Neutrophil (primary cell): ENCODE measurements around the gene MLF2.

Experiments used
- H3K27ac ChIP-seq: fragments of 200-600 bp; sonication (generic); 2 replicates; pipeline ENCODE4 v1.5.1; 2016; ENCODE audit warnings: mild to moderate bottlenecking, moderate library complexity
- H3K27me3 ChIP-seq: fragments of 200-600 bp; sonication (generic); 2 replicates; pipeline ENCODE4 v1.6.0; 2016; ENCODE audit warnings: mild to moderate bottlenecking
- H3K36me3 ChIP-seq: fragments of 200-600 bp; sonication (generic); 2 replicates; pipeline ENCODE4 v1.5.1; 2017
- H3K4me1 ChIP-seq, 2 experiments: fragments of 200-600 bp in 1 of 2; sonication (generic) in 1 of 2; 1 replicate in 1 of 2; 2 replicates in 1 of 2; pipeline versions ENCODE4 v1.5.1 to v1.6.1; 2013 to 2016; ENCODE audit warnings: low read depth in 1 of 2, low read length in 1 of 2, mild to moderate bottlenecking in 1 of 2, moderate library complexity in 1 of 2; ENCODE audit not compliant: control insufficient read depth in 1 of 2, insufficient read depth in 1 of 2
- H3K4me3 ChIP-seq, 2 experiments: fragments of 200-600 bp in 1 of 2; sonication (generic) in 1 of 2; 1 replicate in 1 of 2; 2 replicates in 1 of 2; pipeline ENCODE4 v1.5.1; 2013 to 2016; ENCODE audit warnings: low read depth in 1 of 2, low read length in 1 of 2, mild to moderate bottlenecking in 1 of 2, moderate library complexity in 1 of 2
- H3K9me3 ChIP-seq: fragments of 200-600 bp; sonication (generic); 2 replicates; pipeline ENCODE4 v1.5.1; 2016
- TF ChIP-seq, protein P1 (sequence below): fragments of 200-600 bp; sonication (generic); IDR thresholded peaks from 2 replicates; pipeline ENCODE4 v1.5.1; 2016; ENCODE audit warnings: antibody characterized with exemption

MLF2 gene

DNA sequence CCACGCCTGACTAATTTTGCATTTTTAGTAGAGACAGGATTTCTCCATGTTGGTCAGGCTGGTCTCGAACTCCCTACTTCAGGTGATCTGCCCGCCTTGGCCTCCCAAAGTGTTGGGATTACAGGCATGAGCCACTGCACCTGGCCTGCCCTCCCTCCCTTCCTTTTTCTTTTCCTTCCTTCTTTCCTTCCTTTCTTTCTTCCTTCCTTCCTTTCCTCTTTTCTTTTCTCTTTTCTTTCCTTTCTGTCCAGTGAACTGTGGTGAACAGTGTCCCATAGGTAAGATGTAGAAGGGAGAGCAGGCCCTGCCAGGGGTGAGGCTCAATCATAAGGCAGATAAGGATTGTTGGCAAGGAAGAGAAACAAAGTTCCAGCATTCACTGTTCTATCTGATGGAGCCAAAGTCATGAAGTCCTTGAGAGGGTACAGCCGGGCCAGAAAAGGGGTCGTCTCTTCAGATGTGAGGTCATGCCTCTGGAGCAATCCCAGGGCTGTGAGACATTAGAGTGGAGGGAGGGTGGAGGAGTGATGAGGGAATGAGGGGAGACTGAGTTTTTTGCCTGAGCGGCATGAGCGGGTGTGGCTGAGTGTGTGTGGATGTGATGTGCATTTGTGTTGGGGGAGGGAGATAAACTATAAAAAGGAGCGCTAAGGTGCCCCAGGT, 4.2 kb upstream of the MLF2 start:
- Histone ChIP-seq H3K4me3 (no peak overlapping the region), H3K27me3 (peaks cover 11% of the 10 kb centered on the region), H3K36me3 (no peaks in the 10 kb centered on the region), H3K4me1 (peaks cover 7 to 9% of the 10 kb centered on the region in 2 experiments), H3K9me3 (no peaks in the 10 kb centered on the region), H3K27ac (no peak overlapping the region)
- TF ChIP-seq, protein P1, sequence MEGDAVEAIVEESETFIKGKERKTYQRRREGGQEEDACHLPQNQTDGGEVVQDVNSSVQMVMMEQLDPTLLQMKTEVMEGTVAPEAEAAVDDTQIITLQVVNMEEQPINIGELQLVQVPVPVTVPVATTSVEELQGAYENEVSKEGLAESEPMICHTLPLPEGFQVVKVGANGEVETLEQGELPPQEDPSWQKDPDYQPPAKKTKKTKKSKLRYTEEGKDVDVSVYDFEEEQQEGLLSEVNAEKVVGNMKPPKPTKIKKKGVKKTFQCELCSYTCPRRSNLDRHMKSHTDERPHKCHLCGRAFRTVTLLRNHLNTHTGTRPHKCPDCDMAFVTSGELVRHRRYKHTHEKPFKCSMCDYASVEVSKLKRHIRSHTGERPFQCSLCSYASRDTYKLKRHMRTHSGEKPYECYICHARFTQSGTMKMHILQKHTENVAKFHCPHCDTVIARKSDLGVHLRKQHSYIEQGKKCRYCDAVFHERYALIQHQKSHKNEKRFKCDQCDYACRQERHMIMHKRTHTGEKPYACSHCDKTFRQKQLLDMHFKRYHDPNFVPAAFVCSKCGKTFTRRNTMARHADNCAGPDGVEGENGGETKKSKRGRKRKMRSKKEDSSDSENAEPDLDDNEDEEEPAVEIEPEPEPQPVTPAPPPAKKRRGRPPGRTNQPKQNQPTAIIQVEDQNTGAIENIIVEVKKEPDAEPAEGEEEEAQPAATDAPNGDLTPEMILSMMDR: no peak

DNA sequence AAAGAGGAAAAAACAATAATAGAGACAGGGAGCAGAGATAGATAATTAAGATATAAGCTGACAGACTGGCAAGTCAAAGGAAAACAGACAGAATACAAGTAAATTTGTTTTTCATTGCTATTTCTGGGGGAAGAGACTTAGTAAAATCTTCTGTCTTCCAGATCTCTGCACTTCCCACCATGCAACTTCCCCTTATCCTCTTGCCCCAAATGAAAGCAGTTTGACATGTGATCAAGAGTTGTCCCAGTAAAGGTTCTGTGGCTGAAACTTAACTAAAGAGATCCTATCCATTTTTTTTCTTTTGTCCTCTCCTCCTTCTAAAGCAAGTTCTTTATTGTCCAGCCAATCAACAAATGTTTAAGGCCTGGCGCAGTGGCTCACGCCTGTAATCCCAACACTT, 1.5 kb upstream of the MLF2 start:
- H3K27ac ChIP-seq: no peak overlapping the region
- peaks cover 24% of the 10 kb centered on the region in 2 experiments for H3K4me1 ChIP-seq
- no peaks in the 10 kb centered on the region for H3K27me3 ChIP-seq
- peaks cover 27% of the 10 kb centered on the region for H3K36me3 ChIP-seq
- no peak overlapping the region for H3K4me3 ChIP-seq
- TF ChIP-seq, protein P1: no peak
- H3K9me3 ChIP-seq: no peaks in the 10 kb centered on the region

DNA sequence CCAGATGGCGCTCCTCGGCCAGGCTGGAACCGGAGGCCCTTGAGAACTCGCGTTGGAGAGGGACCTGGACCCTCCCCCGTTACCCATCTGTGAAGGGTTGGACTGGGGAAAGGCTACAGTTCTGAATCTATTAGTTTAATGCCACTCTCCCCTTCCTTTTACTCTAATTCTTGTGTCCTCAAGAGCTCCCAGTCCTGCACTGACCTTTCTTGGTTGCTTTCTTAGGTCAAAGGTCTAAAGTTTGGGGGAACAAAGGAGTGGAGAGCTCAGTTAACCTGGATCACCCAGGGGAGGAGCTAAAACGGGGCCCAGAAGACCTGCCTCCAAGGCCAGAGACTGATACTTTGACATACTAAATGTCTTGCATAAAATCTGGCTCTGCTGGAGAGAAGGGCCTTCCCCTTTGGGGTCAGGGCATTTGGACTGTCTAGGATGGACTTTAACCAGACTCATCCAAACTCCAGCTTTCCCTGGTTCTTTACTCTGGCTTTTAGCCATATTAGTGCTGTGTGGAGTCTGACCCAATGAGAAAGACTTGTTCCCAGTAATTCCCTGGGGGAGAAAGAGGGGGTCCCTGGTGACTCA, 923 bp upstream of the MLF2 start:
- Histone ChIP-seq H3K27me3 (no peaks in the 10 kb centered on the region), H3K36me3 (peaks cover 32% of the 10 kb centered on the region), H3K4me3 (peak overlapping the region; percentile 83 to 86), H3K27ac (peak overlapping the region; percentile 97), H3K4me1 (peaks cover 24% of the 10 kb centered on the region in 2 experiments), H3K9me3 (no peaks in the 10 kb centered on the region)
- TF ChIP-seq, protein P1: no peak

DNA sequence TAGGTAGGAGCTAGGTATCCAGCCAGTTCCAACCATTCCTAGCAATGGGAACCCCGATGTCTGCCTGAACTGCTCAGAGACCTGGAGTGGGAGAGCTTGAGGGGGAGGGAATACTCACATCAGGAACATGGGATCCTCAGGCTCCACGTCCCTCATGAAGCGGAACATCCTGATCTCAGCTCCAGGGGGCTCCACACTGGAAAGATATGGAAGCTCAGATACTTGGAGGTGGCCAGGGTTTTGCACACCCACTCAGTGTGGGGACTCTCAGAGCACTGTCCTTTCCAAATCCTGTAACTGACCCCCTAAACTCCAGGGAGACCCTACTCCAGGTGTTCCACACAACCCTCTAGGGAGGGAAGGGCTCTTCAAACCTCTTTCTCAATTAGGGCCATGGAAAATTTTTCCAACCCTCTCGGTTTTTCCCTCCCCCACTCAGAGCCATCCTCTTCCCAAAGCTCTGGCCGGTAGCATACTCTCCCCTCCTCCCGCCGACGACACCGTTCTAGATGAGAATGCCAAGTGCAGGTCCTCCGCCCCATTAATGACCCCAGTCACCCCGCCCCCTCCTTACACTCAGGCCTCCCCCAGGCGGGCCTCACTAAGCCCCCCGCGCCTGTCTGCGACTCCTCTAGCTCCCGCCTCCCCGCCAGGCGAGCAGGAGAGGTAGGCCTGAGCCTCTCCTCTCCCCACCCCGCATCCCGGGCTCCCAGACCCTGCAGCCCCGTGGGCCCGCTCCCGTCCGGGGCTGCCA, 597 bp downstream of the MLF2 start:
- Histone ChIP-seq H3K9me3 (no peaks in the 10 kb centered on the region), H3K27ac (peak overlapping the region; percentile 97), H3K4me1 (peaks cover 32 to 33% of the 10 kb centered on the region in 2 experiments), H3K27me3 (no peaks in the 10 kb centered on the region), H3K36me3 (peaks cover 47% of the 10 kb centered on the region), H3K4me3 (peak overlapping the region; percentile 83 to 86)
- TF ChIP-seq, protein P1: no peak

DNA sequence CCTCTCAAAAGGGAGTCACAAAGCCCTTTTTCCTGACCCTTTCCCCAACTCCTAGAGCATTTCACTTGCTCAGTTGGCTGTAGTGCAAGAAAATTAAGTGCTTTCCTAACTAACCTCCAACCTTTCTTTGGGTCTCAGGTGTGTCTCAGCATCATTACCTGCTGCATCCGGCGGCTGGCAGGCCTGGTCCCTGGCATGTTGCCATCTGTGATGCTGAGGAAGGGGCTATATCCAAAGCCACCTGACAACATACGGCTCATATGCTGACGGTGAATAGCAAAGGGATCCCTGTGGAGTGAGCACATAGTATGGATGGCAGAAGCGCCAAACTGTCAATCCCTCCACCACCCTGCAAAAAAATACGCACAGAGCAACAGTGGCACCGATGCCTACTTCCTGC, 1.2 kb downstream of the MLF2 start:
- peaks cover 38 to 39% of the 10 kb centered on the region in 2 experiments for H3K4me1 ChIP-seq
- H3K4me3 ChIP-seq: peak overlapping the region; percentile 83 to 86
- H3K27ac ChIP-seq: peak overlapping the region; percentile 97
- H3K36me3 ChIP-seq: peaks cover 53% of the 10 kb centered on the region
- TF ChIP-seq, protein P1: no peak
- no peaks in the 10 kb centered on the region for H3K27me3 ChIP-seq
- H3K9me3 ChIP-seq: no peaks in the 10 kb centered on the region
